NT2/D1 (cell line): Measurements from ENCODE around the gene CUEDC2.

Source experiments
- SUZ12 ChIP-seq: IDR thresholded peaks from 2 replicates; pipeline ENCODE4 v1.6.1; 2011; ENCODE audit not compliant: insufficient read length, insufficient read depth; ENCODE audit errors: extremely low read depth
- YY1 ChIP-seq: IDR thresholded peaks from 2 replicates; pipeline ENCODE4 v1.6.1; 2011; ENCODE audit not compliant: insufficient read length, insufficient read depth
- ZNF274 ChIP-seq: IDR thresholded peaks from 2 replicates; pipeline ENCODE4 v1.6.1; 2011; ENCODE audit warnings: mild to moderate bottlenecking, low read depth, low read length

DNA sequence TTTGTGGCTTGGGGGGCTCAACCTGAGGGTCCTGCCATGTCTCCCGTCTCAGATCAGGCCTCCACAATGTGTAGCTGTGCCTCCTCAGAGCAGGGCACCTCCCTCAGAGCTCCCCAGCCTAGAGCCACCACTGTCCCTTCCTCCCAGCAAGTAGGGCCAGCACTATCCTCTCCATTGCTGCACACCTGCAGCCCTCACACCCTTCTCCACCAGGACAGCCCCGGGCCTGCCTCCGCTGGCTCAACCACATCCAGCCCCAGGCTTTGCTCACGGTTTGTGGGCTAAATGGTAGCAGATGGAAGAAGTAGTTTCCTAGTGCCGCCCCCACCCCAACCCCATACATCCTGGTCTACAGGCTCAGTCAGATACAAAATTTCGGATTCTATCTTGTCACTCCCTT, 26.7 kb downstream of the CUEDC2 start:
- TF ChIP-seq YY1 = no peak
- TF ChIP-seq ZNF274 = no peak
- no peak for TF ChIP-seq SUZ12
